HG03571 (cell line): ENCODE results near the gene NANOS3.
A peak's percentile ranks its signal among the peaks of the same experiment; 100 is the strongest.

Experiments
- ATAC-seq: cut with Tn5 transposase; IDR thresholded peaks from one replicate; pipeline ENCODE4 v1.9.1; 2021; ENCODE audit not compliant: unreplicated experiment

NANOS3 gene

DNA sequence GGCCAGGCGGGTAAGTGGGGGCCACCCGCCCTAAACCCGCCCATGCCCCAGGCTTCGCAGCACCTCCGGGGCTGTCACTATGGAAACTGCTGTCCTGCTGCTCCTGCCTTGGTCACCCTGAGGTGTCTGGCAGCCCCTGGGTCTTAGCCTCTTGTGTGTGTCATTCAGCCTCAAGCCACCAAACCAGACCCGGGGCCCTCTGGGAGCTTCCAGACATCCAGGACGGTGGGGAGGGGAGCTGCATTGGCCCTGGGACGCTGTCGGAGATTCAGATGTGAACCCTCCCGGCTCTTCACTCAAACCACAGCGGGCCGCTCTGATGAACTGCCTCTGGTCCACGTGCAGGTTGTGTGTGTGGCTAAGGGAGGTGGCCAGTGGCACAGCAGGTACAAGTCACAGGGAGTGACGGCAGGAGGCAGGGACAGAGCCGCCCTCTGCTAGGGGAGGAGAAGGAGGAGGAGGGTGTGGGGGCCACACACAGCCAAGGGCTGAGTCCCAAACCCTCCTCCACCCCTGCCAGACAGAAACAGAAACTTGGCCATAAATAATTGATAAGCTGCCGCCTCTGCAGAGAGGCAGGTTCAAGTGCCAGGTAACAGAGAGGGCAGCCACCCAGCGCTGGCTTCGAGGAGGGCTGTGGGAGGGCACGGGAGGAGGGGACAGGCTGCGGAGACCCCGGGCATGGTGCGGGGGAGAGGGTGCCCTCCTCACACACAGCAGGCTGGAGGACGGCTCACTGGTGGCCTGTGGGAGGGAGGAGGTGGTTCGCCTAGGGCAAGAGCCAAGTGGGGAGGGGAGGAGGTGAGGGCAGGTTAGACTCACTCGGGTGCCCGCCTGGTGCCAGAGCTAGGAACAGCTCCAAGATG lies 8.0 kb downstream of the NANOS3 start:
- no peak for ATAC-seq

DNA sequence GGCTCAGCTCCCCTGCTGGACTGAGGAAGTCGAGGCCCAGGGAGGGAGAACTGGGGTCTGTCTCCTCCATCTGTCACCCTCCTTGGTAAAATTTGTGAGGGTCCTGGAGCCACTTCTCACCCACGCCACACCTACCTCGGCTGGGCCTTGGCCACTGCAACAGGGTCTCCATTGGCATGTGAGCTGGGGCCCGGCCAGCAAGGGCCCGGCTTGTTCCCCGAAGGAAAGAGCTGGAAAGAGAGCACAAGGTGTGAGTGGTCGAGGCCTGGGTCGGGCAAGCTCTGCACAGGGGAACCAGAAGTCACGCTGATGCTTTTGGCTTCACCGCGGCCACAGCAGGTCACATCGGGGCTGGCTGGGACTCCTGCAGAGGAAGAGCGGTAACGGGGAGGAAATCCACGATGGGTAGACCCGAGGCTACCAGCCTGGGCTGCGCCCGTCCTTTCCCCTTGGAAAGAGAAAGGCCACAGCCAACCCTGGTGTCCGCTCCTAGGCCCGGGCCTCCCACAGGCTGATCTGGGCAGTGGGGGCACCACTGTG lies 9.0 kb downstream of the NANOS3 start:
- no peak for ATAC-seq

DNA sequence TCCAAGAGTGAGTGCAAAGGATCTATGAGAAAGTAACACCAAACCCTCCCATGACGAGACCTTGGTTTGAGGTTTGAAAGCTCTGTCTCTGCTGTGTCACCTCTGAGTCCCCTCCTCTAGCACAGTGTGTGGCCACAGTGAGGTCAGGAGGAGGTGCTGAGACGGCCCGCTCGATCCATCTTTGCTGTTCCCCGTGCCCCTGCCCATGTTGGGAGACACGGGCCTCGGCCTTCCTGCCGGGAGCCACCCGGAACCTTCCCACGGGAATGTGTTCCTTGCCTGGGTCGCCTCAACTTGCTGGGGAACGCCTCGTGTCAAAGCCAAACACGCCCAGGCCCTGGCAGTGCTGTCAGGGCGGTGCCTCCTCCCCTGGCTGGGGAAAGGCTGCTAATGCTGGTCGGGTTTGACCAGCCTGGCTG lies 10.1 kb downstream of the NANOS3 start:
- ATAC-seq = no peak

DNA sequence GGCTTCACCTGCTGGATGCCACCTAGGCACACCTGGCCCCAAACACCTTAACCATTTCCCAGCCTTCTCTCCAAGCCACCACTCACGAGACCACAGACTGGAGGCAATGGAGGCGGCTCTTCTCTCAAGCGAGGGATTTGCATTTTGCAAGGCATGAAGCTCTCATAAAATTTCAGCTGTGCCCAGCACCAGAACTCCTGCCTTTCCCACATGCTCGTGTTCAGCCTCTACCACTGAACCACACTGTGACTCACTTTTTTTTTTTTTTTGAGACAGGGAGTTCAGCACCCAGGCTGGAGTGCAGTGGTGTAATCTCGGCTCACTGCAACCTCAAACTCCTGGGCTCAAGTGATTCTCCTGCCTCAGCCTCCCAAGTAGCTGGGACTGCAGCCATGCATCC lies 10.6 kb downstream of the NANOS3 start:
- no peak for ATAC-seq

DNA sequence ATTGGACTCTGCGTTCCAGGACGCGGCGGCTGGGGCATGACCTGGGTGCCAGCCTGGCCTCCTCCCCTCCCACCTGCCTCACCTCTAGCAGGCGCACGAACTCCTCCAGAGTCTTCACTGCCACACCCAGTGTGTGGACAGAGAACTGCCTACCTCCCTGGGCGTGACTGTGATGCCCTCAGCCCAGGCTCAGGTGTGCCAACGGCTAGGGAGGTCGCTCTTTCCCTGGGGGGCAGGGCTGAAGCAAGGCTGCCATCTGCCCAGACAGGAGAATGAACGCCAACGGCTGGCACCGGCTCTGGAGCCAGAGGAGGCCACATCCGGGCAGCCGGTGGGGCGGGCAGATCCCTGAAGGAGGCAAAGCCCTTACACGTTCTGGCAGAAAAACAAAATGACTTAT lies 11.3 kb downstream of the NANOS3 start:
- no peak for ATAC-seq

DNA sequence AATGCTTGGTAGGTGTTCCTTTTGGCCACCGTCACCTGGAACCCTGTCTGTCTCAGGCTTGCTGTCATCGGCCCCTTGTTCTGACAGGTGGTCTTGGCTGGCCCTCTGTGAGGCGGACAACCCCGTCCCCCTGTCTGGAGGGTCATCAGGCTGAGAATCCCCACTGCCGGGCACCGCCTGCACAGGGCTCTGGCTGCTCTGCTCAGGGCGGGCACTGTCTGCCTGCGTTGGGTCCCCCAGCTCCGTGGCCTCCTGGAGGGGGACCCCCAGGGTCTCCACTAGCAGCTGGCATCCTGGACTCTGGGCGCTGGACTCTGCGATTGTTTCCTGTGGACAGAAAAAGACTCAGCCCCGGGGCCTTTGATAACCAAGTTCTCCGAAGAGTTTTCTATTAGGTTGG lies 13.2 kb downstream of the NANOS3 start:
- no peak for ATAC-seq

DNA sequence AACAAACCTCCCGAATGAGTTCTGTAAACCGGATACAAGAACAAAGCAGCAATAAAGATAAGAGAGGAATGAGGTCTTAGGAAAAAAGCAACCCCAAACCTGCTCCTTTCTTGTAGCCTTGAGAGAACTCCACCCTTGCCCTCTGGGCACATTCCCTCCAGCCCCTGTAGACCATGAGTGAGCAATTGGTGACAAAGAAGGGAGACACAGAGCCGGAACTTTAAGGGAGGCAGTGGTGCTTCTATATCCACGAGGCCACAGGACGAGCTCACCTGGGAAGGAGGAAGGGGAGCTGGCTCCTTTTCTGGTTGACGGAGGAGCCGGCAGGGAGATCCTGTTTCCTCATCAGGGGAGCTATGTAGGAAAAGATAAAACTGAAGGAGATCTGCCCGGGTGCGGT lies 15.9 kb downstream of the NANOS3 start:
- ATAC-seq = no peak

DNA sequence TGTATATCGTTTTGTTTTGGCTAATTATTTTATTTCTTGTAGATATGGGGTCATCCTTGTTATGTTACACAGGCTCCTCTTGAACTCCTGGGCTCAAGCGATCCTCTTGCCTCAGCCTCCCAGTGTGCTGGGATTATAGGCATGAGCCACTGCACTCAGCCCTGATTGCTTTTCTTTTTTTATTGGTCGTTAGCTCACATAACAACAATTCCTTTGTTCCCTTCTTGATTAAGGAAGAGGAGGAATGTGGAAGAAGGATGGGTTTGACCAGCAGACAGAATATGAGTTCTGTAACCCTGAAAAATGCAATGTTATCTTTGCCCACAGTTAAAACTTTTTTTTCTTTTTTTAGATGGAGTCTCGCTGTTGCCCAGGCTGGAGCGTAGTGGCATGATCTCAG lies 17.6 kb downstream of the NANOS3 start:
- no peak for ATAC-seq

DNA sequence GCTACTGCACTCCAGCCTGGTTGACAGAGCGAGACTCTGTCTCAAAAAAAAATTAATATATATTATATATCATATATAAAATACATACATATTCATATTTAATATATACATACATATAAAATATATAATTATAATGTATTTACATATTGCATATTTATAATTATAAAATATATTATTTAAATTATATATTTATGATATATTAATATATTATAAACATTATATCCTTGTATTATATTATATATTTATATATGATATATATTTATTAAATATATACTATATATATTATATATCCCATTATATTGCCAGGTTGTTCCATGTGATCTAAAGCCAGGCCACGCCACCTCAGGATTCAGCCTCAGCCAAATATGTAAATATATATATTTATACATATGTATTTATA lies 19.3 kb downstream of the NANOS3 start:
- no peak for ATAC-seq

DNA sequence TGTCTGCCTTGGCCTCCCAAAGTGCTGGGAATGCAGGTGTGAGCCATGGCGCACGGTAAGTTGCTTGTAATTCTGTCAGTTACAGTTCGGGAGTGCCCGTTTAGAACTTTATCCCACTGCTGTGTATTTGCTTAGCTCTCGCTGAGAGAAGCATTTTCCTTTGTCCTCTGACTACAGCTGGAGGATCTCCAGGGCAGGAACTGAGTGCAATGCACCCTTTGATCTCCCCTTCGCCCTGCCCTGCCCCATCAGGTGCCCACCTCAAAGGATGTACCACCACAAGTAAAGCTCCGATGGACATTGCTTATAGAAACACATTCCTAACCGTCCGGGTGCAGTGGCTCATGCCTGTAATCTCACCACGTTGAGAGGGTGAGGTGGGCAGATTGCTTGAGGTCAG lies 22.5 kb downstream of the NANOS3 start:
- ATAC-seq = no peak

DNA sequence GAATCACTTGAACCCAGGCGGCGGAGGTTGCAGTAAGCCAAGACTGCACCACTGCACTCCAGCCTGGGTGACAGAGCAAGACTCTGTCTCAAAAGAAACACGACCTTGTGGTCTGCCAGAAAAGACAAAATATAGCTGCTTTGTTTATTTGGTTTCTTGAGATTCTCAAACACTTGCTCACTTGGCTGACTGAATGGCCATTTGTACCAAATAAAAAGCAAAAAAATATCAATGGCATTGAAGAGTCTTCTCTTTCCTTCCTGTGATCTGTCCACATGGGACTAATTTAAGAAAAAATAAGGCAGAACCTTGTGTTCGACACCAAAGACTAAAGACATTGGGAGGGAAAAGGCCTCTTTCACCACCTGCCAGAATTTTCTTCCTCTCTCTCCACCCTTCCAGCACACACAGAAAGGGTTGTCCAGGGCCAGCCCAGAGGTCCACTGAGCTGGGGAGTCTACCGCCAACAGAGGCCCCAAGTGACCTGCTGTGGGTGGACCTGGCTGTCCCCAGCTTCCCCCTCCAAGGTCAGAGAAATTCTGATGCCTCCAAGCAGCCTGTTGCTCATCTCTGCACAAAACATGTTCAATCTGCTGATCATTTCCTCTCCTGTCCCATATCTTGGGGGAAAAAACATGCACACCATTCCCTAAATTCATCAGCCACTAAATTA lies 23.1 kb downstream of the NANOS3 start:
- no peak for ATAC-seq

DNA sequence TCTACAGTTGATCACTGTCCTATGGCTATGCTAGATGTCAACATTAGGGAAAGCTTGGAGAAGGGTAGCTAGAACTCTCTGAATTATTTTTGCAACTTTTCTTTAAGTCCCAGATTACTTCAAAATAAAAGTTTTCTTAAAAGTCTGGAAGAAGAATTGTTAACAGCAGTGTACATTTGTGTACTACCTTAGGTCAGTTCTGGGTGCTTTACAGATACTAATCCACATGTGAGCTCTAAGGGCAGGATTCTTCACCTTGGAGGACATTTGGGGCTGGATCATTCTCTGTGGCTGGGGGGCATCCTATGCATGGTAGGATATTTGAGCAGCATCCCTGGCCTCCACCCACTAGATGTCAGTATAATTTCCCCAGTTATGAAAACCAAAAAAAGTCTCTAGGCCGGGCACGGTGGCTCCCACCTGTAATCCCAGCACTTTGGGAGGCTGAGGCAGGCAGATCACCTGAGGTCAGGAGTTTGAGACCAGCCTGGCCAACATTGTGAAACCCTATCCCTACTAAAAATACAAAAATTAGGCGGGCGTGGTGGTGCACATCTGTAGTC lies 26.1 kb downstream of the NANOS3 start:
- no peak for ATAC-seq

DNA sequence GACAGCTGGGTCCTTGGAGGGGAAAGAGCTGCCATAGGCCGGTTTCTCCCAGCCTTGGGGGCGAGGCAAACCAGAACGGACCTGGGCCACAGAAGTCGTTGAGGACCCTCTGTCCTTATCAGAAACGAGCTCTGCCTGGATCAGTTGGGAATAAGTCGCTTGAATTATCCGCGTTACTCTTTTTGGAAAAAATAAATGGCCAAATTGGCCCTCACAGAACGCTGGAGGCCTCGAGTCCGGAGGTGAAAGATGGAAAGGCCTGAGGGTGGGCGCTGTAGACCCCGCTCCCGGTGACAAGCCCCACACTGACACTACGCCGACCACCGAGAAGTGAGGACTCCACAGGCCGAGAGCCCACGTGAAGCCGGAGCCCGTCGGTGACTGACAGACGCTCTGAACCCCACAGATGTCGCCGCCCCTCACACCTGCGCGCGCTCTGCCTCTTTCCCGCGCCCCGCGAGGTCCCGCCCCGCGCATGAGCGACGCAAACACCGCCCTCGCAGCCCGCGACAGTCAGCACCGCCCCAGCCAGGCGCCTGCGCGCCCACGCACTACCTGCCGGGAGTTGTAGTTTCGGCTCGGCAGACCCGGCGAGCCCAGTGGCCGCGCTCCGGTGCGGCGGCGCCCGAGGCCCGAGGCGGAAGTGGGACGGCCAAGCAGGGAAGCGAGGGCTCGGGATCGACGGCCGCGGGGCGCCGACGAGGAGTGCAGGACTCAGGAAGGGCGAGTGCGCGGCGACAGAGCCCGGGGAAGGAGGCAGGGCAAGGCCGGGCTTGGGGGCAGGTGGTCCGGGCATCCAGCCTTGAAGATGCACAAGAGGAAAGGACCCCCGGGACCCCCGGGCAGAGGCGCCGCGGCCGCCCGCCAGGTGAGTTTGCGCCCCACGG lies 28.9 kb downstream of the NANOS3 start, which contains the start of the genes BRME1 and CC2D1A:
Gene BRME1 (minus strand): TSS at position 484 of the 887 bp plus-strand sequence. CDS start 1,225 bp downstream, outside the sequence.
Gene CC2D1A (plus strand): TSS at position 568 of the 887 bp plus-strand sequence. CDS start 241 bp downstream, at position 809.
- ATAC-seq = peak; percentile 83

DNA sequence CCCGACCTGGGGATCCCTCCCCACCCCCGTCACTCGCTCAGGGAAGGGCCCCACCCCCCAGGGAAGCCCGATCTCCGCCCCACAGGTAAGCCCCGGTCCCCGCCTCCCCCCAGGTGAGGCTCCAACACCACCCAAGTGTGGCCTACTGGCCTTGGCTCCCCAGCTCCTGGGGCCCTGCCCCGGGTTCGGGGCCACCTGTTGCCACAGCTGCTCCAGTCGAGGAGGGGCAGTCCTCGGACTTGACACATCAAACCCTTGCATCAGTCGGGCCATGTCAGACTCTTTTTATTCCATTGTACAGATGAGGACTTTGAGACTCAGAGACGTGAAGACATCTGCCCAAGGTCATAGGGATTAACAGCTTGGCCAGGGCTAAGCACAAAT lies 29.6 kb downstream of the NANOS3 start:
- ATAC-seq = peak; percentile 28

DNA sequence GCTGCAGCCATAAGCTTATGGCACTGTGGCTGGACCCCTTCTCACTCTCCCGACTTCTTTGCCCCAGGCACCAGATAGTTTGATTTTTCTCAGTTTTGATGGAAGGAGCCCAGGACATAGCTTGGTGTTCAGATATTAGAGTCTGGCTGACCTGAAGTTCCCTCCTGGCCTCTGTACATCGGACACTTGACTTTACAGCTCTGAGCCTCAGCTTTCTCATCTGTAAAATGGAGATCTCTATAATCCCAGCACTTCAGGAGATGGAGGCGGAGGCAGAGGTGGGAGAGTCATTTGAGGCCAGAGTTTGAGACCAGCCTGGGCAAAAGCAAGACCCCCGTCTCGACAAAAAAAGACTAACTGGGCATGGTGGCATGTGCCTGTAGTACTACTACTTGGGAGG lies 30.0 kb downstream of the NANOS3 start:
- ATAC-seq = no peak

DNA sequence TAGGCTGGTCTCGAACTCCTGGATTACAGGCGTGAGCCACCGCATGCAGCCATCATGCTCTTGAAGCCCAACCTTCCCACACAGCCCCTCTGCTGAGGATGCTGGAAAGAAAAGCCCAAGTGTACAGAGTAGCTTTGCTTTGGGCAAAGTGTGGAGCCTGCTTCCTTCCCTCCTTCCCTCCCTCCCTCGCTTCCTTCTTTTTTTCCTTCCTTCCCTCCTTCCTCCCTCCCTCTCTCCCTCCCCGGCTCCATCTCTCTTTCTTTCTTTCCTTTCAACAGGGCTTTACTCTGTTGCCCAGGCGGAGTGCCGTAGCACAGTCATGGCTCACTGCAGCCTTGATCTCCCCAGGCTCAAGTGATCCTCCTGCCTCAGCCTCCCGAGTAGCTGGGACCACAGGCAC lies 31.7 kb downstream of the NANOS3 start:
- no peak for ATAC-seq

DNA sequence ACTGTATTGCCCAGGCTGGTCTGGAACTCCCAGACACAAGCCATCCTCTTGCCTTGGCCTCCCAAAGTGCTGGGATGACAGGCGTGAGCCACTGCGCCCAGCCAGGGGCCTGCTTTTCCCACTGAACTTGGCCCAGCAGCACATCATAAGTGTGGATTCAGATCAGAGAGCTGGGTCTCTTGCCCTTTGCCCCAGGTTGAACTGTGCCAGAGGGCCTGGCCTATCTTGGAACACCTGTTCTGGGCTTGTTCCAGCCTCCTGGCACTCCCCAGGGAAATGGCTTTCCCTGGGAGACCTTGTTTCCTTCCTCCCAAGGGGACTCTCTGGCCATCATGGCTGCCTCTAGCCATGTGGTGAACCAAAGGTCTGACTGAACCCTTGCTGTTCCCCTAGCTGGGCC lies 32.5 kb downstream of the NANOS3 start:
- ATAC-seq = no peak

DNA sequence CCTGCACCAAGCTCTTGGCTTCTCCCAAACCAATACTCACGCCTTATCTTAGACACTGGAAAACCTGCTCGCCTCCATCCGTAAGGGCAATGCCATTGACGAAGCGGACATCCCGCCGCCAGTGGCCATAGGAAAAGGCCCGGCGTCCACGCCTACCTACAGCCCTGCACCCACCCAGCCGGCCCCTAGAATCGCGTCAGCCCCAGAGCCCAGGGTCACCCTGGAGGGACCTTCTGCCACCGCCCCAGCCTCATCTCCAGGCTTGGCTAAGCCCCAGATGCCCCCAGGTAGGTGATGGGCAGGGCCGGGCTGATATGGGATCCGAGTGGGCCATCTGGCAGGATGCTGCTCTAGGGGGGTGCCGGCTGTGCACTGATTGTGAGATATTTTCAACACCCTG lies 36.4 kb downstream of the NANOS3 start:
- ATAC-seq = no peak

DNA sequence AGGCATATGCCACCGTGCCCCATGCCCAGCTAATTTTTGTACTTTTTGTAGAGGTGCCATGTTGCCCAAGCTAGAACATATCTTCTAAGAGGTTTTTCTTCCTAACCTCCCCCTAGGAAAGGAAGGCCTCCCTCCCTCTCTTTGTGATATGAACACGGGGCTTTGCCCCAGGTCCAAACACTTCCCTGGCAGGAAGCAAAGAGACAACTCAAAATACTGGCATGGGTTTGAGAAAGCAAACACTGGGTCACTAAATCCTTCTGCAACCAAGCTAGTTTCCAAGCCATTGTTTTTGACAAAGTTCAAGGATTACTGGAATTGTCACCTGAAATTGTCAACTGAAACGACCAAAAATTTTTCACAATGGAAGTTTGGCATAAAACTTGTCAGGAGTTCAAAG lies 37.8 kb downstream of the NANOS3 start:
- no peak for ATAC-seq

DNA sequence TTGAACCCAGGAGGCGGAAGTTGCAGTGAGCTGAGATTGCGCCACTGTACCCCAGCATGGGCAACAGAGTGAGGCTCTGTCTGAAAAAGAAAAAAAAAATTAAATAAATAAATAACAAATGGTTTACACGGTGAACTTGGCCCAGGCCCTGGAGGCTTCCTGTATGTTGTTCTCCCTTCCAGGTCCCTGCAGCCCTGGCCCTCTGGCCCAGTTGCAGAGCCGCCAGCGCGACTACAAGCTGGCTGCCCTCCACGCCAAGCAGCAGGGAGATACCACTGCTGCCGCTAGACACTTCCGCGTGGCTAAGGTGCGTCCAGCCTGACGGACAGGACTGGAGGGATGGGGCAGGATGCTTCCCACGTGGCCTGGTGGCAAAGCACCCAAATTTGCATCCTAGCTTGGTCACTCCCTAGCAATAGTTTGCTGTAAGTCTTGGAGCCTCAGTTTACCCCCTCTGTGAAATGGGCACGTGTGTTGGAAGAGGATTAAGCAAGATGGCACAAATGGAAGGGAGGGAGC lies 41.0 kb downstream of the NANOS3 start:
- ATAC-seq = no peak
